IPS DF 6.9 (cell line): Measurements from ENCODE around the gene CDK18.
A peak's percentile ranks its signal among the peaks of the same experiment; 100 is the strongest.
"Not testable (repeated sequence)": the region's sequence is repeated elsewhere in the genome, so short reads cannot be mapped to it uniquely, and the experiment has no call there.

Experiments
- DNase-seq: peaks from one replicate; pipeline ENCODE4 v3.0.0-alpha.2; 2013; ENCODE audit warnings: low read depth, low spot score
- H3K27ac ChIP-seq: one replicate; pipeline ENCODE4 v1.5.1; 2013; ENCODE audit warnings: low read length, control low read depth
- H3K27me3 ChIP-seq: 2 replicates; pipeline ENCODE4 v1.6.1; 2013; ENCODE audit warnings: mild to moderate bottlenecking, low read length; ENCODE audit not compliant: control insufficient read depth, insufficient read depth
- H3K36me3 ChIP-seq: 2 replicates; pipeline ENCODE4 v1.6.1; 2013; ENCODE audit warnings: low read length; ENCODE audit not compliant: control insufficient read depth, insufficient read depth
- H3K4me1 ChIP-seq: 2 replicates; pipeline ENCODE4 v1.6.1; 2013; ENCODE audit warnings: low read length; ENCODE audit not compliant: control insufficient read depth, insufficient read depth
- H3K4me3 ChIP-seq: 2 replicates; pipeline ENCODE4 v1.5.1; 2013; ENCODE audit warnings: mild to moderate bottlenecking, low read length
- H3K9me3 ChIP-seq: 2 replicates; pipeline ENCODE4 v1.6.1; 2013; ENCODE audit warnings: low read length, inconsistent platforms; ENCODE audit not compliant: control insufficient read depth, insufficient read depth
- WGBS: extraction: QIAGEN DNeasy Blood & Tissue Kit; methylation state at CpG from one replicate; pipeline ENCODE4 v1.1.7; 2013; ENCODE audit warnings: mixed read lengths, missing lambda C conversion rate; ENCODE audit not compliant: insufficient read length, insufficient coverage; 5-methylcytosine and 5-hydroxymethylcytosine counted together

The CDK18 gene

DNA sequence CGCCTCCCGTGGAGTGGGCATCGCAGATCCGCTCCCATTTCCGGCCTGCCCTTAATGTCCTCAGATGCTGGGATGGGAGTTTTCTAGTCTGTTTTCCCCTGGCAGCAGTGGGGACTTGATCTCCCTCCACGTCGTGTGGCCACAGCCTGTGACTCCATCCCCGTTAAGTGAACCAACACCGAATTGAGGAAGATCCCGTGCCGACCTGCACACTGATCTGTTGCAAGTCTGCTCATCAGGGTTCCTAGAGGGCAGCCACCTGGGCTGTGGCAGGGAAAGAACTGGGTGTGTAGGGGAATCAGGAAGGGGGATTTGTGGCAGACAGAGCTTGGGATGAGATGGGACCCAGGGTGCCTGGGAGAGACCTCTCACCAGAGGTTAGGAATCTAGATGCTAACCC lies 23.3 kb upstream of the CDK18 start:
- H3K4me3 ChIP-seq, result no peak overlapping the region
- WGBS, result no CpG with 5 or more reads among the region's 11 CpGs
- H3K27ac ChIP-seq, result no peak overlapping the region
- H3K27me3 ChIP-seq, result no peaks in the 10 kb centered on the region
- peaks cover 6% of the 10 kb centered on the region for H3K4me1 ChIP-seq
- no peaks in the 10 kb centered on the region for H3K9me3 ChIP-seq
- no peaks in the 10 kb centered on the region for H3K36me3 ChIP-seq
- DNase-seq, result no peak

DNA sequence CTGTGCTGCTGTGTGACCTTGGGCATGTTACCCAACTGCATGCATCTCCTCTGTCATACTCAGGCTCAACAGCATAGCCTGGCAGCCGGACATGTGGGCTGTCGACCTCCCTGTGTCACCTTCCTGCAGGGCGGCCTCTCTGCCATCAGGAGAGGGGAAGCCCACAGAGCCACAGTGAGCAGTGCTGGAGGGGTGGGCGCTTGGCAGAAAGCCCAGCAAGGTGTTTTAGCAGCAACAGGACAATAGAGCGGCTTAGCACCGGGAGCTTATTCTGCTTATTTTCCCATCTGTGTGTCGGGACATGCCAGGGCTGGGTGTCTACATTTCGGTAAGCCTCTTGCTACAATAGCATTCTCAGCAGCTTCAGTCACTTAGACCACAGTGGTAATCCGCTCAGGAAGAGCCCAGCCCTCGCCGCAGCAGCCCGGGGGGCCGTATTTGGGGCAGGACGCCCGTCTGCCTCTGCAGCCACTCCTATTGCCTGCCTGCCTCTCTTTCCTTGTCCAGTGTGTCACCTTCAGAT lies 22.8 kb upstream of the CDK18 start:
- H3K4me1 ChIP-seq, result peaks cover 6% of the 10 kb centered on the region
- no peak overlapping the region for H3K4me3 ChIP-seq
- DNase-seq, result no peak
- no peaks in the 10 kb centered on the region for H3K27me3 ChIP-seq
- WGBS, result no CpG with 5 or more reads among the region's 15 CpGs
- no peak overlapping the region for H3K27ac ChIP-seq
- no peaks in the 10 kb centered on the region for H3K9me3 ChIP-seq
- H3K36me3 ChIP-seq, result no peaks in the 10 kb centered on the region

- DNase-seq, H3K4me1 ChIP-seq, H3K9me3 ChIP-seq, H3K27me3 ChIP-seq, H3K36me3 ChIP-seq, H3K27ac ChIP-seq, H3K4me3 ChIP-seq: not testable (repeated sequence)
- no CpG with 5 or more reads among the region's 11 CpGs for WGBS
Observed at GRCh38 chr1:205482587-205482986, 21.9 kb upstream of the CDK18 start.

GRCh38 chr1:205483372-205483771 lies 21.1 kb upstream of the CDK18 start:
- no peaks in the 10 kb centered on the region for H3K9me3 ChIP-seq
- no peaks in the 10 kb centered on the region for H3K36me3 ChIP-seq
- no peak for DNase-seq
- no peak overlapping the region for H3K27ac ChIP-seq
- H3K4me1 ChIP-seq, result peaks cover 3% of the 10 kb centered on the region
- no peaks in the 10 kb centered on the region for H3K27me3 ChIP-seq
- WGBS, result no CpG with 5 or more reads among the region's 2 CpGs
- no peak overlapping the region for H3K4me3 ChIP-seq

DNA sequence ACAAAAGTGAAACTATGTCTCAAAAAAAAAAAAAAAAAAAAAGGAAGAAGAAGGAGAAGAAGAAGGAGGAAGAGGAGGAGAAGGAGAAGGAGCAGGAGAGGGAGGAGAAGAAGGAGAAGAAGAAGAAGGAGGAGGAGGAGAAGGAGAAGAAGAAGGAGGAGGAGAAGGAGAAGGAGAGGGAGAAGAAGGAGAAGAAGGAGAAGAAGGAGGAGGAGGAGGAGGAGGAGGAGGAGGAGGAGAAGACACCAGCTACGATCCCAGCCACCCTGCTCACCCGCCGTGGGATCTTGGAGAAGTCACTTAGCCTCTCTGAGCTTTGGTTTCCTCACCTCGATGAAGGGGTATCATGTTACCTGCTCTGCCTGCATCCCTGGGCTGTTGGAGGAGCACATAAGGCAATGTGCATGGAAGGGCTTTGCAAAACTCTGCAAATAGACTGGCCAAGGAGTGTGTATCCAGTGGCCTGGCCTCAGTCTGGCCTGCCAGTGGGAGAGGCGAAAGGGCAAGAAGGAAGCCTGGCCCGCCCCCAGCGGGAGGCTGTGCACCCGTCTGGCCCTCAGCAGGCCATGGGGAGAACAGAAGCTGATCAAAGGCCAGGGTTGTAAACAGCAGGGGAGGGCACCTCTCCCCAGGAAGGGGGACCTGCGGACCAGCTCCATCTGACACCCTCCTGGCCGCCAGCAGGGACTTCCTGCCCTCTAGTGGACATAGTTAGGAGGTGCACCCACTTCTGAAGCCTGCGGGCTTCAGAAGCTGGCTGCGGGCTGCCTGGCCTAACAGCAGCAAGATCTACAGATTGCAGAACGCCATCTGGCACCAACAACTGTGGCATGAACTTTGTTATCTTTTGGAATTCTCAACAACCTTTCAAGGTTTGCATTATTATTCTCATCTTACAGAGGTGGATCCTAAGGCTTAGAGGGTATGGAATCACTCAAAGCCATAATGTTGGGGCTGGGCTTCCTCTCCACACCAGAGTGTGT lies 19.2 kb upstream of the CDK18 start:
- Histone ChIP-seq H3K9me3 (no peaks in the 10 kb centered on the region), H3K36me3 (no peaks in the 10 kb centered on the region), H3K27me3 (no peaks in the 10 kb centered on the region), H3K4me3 (no peak overlapping the region), H3K4me1 (peaks cover 3% of the 10 kb centered on the region), H3K27ac (no peak overlapping the region)
- no CpG with 5 or more reads among the region's 13 CpGs for WGBS
- peak; percentile 63 for DNase-seq

DNA sequence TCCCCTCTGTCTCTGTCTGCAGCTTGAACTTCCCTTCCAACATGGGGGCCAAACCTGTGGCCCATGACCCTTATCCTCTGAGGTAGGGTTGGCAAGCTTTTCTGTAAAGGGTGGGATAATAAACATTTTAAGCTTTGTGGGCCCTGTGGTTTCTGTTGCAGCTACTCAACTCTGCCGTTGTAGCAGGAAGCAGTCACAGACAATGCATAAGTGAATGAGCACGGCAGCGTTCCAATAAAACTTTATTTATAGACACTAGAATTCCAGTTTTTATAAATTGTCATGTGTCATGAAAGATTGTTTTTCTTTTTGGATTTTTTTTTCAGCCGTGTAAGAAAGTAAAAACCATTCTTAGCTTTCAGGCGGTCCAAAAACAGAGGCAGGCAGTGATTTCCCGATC lies 18.2 kb upstream of the CDK18 start:
- H3K4me1 ChIP-seq, result peaks cover 2% of the 10 kb centered on the region; the same call in 1 of the 2 replicates
- H3K27me3 ChIP-seq, result no peaks in the 10 kb centered on the region
- DNase-seq, result no peak
- no peaks in the 10 kb centered on the region for H3K36me3 ChIP-seq
- H3K9me3 ChIP-seq, result no peaks in the 10 kb centered on the region
- H3K4me3 ChIP-seq, result no peak overlapping the region
- H3K27ac ChIP-seq, result no peak overlapping the region
- WGBS, result no CpG with 5 or more reads among the region's 6 CpGs

DNA sequence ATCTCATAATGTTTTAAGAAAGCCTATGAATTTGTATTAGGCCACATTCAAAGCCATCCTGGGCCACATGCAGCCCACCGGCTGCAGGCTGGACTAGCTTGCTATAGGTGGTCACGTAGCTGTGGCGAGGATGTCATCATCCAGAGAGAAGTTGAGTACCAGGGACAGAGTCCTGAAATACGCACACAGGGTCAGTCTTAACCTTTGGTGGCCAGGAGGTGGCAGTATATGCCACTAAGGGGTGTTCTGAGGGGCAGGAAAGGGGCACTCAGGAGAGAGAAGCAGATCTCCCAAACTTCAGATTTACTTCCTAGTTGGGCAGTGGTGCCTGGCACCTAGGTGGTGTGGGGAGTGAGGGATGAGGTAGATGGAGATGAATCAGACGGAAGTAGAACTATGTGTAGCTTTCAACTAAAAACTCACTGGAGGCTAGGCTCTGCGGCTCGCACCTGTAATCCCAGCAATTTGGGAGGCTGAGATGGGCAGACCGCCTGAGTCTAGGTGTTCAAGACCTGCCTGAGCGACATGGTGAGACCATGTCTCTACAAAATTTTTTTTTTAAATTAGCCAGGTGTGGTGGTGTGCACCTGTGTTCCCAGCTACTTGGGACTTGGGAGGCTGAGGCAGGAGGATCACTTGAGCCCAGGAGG lies 16.3 kb upstream of the CDK18 start:
- no CpG with 5 or more reads among the region's 9 CpGs for WGBS
- no peak overlapping the region for H3K4me3 ChIP-seq
- DNase-seq, result peak; percentile 80

DNA sequence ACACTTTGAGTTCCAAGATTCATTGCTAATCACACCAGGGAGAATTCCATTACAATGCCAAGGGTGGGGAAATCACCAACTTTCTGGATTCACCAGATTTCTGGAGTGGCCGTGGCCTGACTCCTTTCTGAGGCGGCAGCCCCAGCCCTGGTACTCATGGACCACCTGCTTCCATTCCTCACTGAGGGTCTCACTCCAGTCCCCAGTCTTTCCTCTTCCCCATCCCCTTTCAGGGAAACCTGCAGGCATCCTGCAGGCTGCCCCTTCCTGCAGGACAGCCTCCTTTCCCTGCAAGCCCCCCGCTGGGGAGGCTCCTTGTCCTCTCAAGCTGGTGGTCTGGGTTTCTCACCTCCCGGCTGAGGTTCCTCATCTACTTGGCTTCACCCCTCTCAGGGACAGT lies 12.7 kb upstream of the CDK18 start:
- WGBS, result no CpG with 5 or more reads among the region's 4 CpGs
- Histone ChIP-seq H3K4me1 (peaks cover 10% of the 10 kb centered on the region), H3K4me3 (no peak overlapping the region), H3K27ac (no peak overlapping the region), H3K36me3 (no peaks in the 10 kb centered on the region), H3K27me3 (no peaks in the 10 kb centered on the region), H3K9me3 (no peaks in the 10 kb centered on the region)
- DNase-seq, result no peak

More for the DNA sequence above, 16.3 kb upstream of the CDK18 start:
- Histone ChIP-seq H3K27me3 (no peaks in the 10 kb centered on the region), H3K36me3 (no peaks in the 10 kb centered on the region), H3K27ac (no peak overlapping the region), H3K4me1 (peaks cover 6% of the 10 kb centered on the region), H3K9me3 (no peaks in the 10 kb centered on the region)

DNA sequence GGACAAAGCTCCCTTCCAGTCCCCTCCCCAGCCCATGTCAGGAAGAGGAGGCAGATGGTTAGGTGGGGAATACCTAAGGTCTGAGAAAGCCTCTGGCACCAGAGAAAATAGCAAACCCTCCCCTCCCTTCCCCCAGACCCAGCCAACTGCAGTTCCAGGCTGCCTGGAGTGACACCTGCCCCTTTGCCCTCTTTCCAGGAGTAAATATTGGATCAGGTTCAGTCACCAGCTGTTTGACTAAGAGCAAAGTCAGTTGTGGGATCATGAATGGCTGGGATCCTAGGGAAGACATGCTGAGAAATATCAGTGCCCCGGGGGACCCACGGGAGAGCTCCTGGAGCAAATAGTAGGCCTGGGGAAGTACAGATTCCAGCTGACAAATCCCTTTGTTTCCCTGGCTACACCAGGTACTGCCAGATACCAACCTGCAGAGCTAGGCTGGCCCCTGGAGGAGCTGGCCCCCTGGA lies 12.2 kb upstream of the CDK18 start:
- no peaks in the 10 kb centered on the region for H3K27me3 ChIP-seq

DNA sequence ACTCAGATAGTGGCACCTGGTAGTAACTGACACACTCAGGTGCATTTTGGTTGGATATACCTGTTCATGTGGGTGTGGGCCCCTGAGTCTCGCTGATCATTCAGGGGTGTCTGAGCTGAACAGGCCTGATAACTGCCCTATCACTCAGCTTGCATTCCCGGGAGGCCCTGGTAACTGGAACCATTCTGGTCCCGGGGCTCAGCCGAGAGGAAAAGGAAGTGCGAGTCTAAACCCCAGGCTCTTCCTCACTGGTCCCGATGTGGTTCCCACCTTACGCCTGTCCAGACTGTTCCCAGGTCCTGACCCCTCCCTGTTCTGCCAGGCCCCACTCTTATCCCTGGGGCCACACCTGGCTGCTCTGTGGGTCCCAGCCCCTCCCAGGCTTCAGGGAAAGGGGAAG lies 11.7 kb upstream of the CDK18 start:
- WGBS, result no CpG with 5 or more reads among the region's 7 CpGs
- H3K4me3 ChIP-seq, result no peak overlapping the region
- DNase-seq, result no peak
- no peaks in the 10 kb centered on the region for H3K27me3 ChIP-seq
- H3K9me3 ChIP-seq, result no peaks in the 10 kb centered on the region
- no peaks in the 10 kb centered on the region for H3K36me3 ChIP-seq
- H3K27ac ChIP-seq, result no peak overlapping the region
- H3K4me1 ChIP-seq, result peaks cover 10% of the 10 kb centered on the region

More for the DNA sequence above, 12.2 kb upstream of the CDK18 start:
- no peak for DNase-seq
- Histone ChIP-seq H3K4me1 (peaks cover 10% of the 10 kb centered on the region), H3K4me3 (no peak overlapping the region), H3K9me3 (no peaks in the 10 kb centered on the region), H3K27ac (no peak overlapping the region), H3K36me3 (no peaks in the 10 kb centered on the region)
- WGBS, result no CpG with 5 or more reads among the region's 2 CpGs
